K562 treated with DMSO at 1 percent for 12 hours (cell line): ENCODE measurements around the gene LGMN. TPM values are rescaled to one million over a fixed set of nuclear protein-coding genes. Genes with fewer than 3 reads are reported as not detected.

ENCODE experiments used
- total RNA-seq: library from RNA; unstranded; fragments of 300-600 nt; gene quantifications from 2 replicates; pipeline ENCODE4 v1.2.3, GENCODE V29; 2022; ENCODE audit not compliant: insufficient read depth

Gene LGMN
- 11.5 and 17.2 TPM in 2 replicates for total RNA-seq

GRCh38 chr14:92748259-92749016 is at the start of gene LGMN:
Gene LGMN (minus strand): TSS chr14:92748627. CDS start chr14:92732786, 15,841 bp downstream.

GRCh38 chr14:92793709-92794546 is 45.5 kb upstream of the LGMN start, which contains the start of gene GOLGA5:
Gene GOLGA5 (plus strand): TSS chr14:92794305. CDS start chr14:92797438, 3,133 bp downstream.

Other genes with a start within 250 kb of the LGMN start
- gene RIN3, start 234.8 kb downstream of the LGMN start, total RNA-seq = 0.21 and 0.28 TPM in 2 replicates
- gene GOLGA5, start 45.7 kb upstream of the LGMN start, total RNA-seq = 7.2 and 18.4 TPM in 2 replicates
- not detected in 2 replicates for gene CHGA, start 174.5 kb upstream of the LGMN start, total RNA-seq